Measurements from ENCODE around the gene NFYA. TPM values are rescaled to one million over a fixed set of nuclear protein-coding genes. Genes with fewer than 3 reads are reported as not detected.

Gene NFYA
- total and polyA plus RNA-seq, 2 of the 4 experiments (the other 2 are of a cell fraction), result 10.9 to 28.5 TPM

- H2BK120ac ChIP-seq (ENCODE audit: low read depth, low read length), result no peak overlapping the region
- intact Hi-C loops (cut with micrococcal nuclease), result no loop called here
- H3K27ac ChIP-seq (ENCODE audit: insufficient read depth, low read length), result no peak overlapping the region
- H3K27me3 ChIP-seq (ENCODE audit: control insufficient read depth, insufficient read depth, low read length), result peaks cover 21% of the 10 kb centered on the region
- H3K9me1 ChIP-seq (ENCODE audit: insufficient read depth, low read length), result no peaks in the 10 kb centered on the region
- H4K8ac ChIP-seq (ENCODE audit: low read depth in 2 of 2, low read length in 2 of 2), result no peak overlapping the region
- no peak for TF ChIP-seq MAFK (IDR thresholded peaks at IDR 0.05; ENCODE audit: low read depth, low read length)
- CTCF ChIA-PET, result no interaction called here
- no peak overlapping the region for H3K14ac ChIP-seq (replicated peaks; ENCODE audit: low read depth, low read length)
- BruUV-seq (replicated peaks), result no TSS peak
- no peak overlapping the region for H2BK5ac ChIP-seq (ENCODE audit: low read depth, low read length, poor library complexity, severe bottlenecking)
- in situ Hi-C loops (cut with MboI; ENCODE audit: low sequenced_read_pairs), result loop anchor here (25.0 kb wide), 2 partner anchors 1046 to 1671 kb away; no protein-coding TSS in a partner anchor
- POLR2A ChIA-PET (ENCODE audit: unreplicated experiment), result no interaction called here
- no peak overlapping the region for H2BK15ac ChIP-seq (ENCODE audit: low read depth, low read length)
- ATAC-seq (ENCODE audit: low read depth) (no peak), DNase-seq (no peak)
- no peak overlapping the region for H2AFZ ChIP-seq (replicated peaks; ENCODE audit: low read length, poor library complexity)
- H3K4me2 ChIP-seq (ENCODE audit: low read depth, low read length), result no peak overlapping the region
- H4K5ac ChIP-seq (ENCODE audit: low read depth, low read length), result no peak overlapping the region
- no peak overlapping the region for H3K4me3 ChIP-seq (ENCODE audit: insufficient read depth, low read depth, low read length)
- no peaks in the 10 kb centered on the region for H4K20me1 ChIP-seq (ENCODE audit: insufficient read depth, low read length)
- no peak overlapping the region for H3K56ac ChIP-seq (ENCODE audit: extremely low read depth, insufficient read depth, low read length)
- H3K4me1 ChIP-seq (ENCODE audit: control insufficient read depth, insufficient read depth, low read length), result peaks cover 3% of the 10 kb centered on the region; the same call in 1 of the 2 replicates
- no peak overlapping the region for H2BK20ac ChIP-seq (ENCODE audit: low read depth, low read length)
- H4K91ac ChIP-seq (ENCODE audit: insufficient read depth, low read depth, low read length), result no peak overlapping the region
- H2AK5ac ChIP-seq (ENCODE audit: low read depth, low read length), result no peak overlapping the region
- dilution Hi-C loops (cut with HindIII; ENCODE audit: low sequenced_read_pairs, unreplicated experiment), result no loop called here
- H3K9me3 ChIP-seq (ENCODE audit: control insufficient read depth, insufficient read depth, low read length), result no peaks in the 10 kb centered on the region
- H3K4ac ChIP-seq (ENCODE audit: low read depth, low read length), result no peak overlapping the region
- no peak overlapping the region for H2AK9ac ChIP-seq (replicated peaks; ENCODE audit: low read depth, low read length, poor library complexity)
- H3K9ac ChIP-seq (ENCODE audit: low read depth, low read length), result no peak overlapping the region
- WGBS, 2 experiments (ENCODE audit: extremely low coverage in 2 of 2, insufficient read length in 1 of 2), result no CpG with 5 or more reads among the region's 15 CpGs
- no peak overlapping the region for H3K23ac ChIP-seq (ENCODE audit: low read depth, low read length)
- no peaks in the 10 kb centered on the region for H3K36me3 ChIP-seq (ENCODE audit: control insufficient read depth, insufficient read depth, low read length)
- H3K18ac ChIP-seq (ENCODE audit: low read depth, low read length), result no peak overlapping the region
- no peaks in the 10 kb centered on the region for H3K79me1 ChIP-seq (ENCODE audit: low read depth in 1 of 2, low read length in 2 of 2)
Observed at GRCh38 chr6:41032830-41033229, 39.9 kb upstream of the NFYA start.

Measured in IMR-90 (cell line).